ENCODE data around the gene LMNB1.

Gene LMNB1

DNA sequence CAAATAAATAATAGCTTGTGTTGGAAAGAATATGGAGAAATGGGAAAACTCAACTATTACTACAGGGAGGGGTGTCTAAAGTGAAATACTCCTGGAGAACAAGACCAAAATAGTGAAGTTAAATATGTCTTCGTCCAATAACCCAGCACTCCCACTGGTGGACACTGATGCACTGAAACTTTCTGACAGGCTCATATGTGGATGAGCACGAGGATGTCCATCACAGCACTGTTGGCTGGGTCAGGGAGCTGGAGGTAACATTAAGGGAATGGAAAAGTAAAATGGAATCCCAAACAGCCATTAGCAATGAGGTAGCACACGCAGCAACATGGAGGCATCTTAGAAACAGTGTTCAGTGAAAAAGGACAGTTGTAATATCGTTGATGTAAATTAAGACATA, 86.5 kb downstream of the LMNB1 start:
- WGBS, 2 donors (ENCODE audit: extremely low coverage in 2 of 2, insufficient read length in 2 of 2, insufficient replicate concordance in 1 of 2) = no CpG with 5 or more reads among the region's 4 CpGs
- no peak overlapping the region for H2AFZ ChIP-seq (ENCODE audit: low read length)
- no peak overlapping the region for H3K9ac ChIP-seq (ENCODE audit: low read depth, low read length, poor library complexity)
- no peak overlapping the region for H4K8ac ChIP-seq (ENCODE audit: low read depth, low read length)
- no peak for DNase-seq (ENCODE audit: low spot score)
- H3K23ac ChIP-seq (ENCODE audit: low read depth, low read length, poor library complexity) = no peak overlapping the region
- no peak overlapping the region for H3K18ac ChIP-seq (ENCODE audit: low read length)
- H3K9me3 ChIP-seq (replicated peaks in 1 of 2; ENCODE audit: control insufficient read depth in 2 of 2, insufficient read depth in 1 of 2, low read depth in 1 of 2, low read length in 2 of 2) = no peaks in the 10 kb centered on the region
- H3K27ac ChIP-seq (replicated peaks; ENCODE audit: low read length) = no peak overlapping the region
- H3K14ac ChIP-seq (ENCODE audit: low read length) = no peak overlapping the region
- no peak overlapping the region for H3K4ac ChIP-seq (ENCODE audit: low read length)
- no peak overlapping the region for H2AK5ac ChIP-seq (ENCODE audit: low read depth, low read length)
- no peak overlapping the region for H2BK12ac ChIP-seq (ENCODE audit: low read length)
- peaks cover 2 to 5% of the 10 kb centered on the region in 2 donors for H3K4me1 ChIP-seq (ENCODE audit: control insufficient read depth in 2 of 2, insufficient read depth in 1 of 2, low read depth in 1 of 2, low read length in 2 of 2)
- no peak overlapping the region for H2BK15ac ChIP-seq (ENCODE audit: low read length)
- H4K91ac ChIP-seq (ENCODE audit: low read depth, low read length, poor library complexity) = no peak overlapping the region
- no peaks in the 10 kb centered on the region for H3K79me1 ChIP-seq (ENCODE audit: low read depth, low read length)
- H3K36me3 ChIP-seq (replicated peaks in 1 of 2; ENCODE audit: control insufficient read depth in 2 of 2, insufficient read depth in 2 of 2, low read length in 2 of 2) = peaks cover 0 to 13% of the 10 kb centered on the region in 2 donors
- no peak overlapping the region for H3K4me3 ChIP-seq (ENCODE audit: low read length in 2 of 2)
- no peaks in the 10 kb centered on the region for H3K27me3 ChIP-seq (ENCODE audit: control insufficient read depth in 3 of 3, insufficient read depth in 3 of 3, low read depth in 1 of 3, low read length in 3 of 3)
- H2BK5ac ChIP-seq (ENCODE audit: low read length) = no peak overlapping the region
- H2BK120ac ChIP-seq (ENCODE audit: low read depth, low read length) = no peak overlapping the region
- H3K4me2 ChIP-seq (ENCODE audit: insufficient read depth, low read length, poor library complexity, severe bottlenecking) = no peak overlapping the region

DNA sequence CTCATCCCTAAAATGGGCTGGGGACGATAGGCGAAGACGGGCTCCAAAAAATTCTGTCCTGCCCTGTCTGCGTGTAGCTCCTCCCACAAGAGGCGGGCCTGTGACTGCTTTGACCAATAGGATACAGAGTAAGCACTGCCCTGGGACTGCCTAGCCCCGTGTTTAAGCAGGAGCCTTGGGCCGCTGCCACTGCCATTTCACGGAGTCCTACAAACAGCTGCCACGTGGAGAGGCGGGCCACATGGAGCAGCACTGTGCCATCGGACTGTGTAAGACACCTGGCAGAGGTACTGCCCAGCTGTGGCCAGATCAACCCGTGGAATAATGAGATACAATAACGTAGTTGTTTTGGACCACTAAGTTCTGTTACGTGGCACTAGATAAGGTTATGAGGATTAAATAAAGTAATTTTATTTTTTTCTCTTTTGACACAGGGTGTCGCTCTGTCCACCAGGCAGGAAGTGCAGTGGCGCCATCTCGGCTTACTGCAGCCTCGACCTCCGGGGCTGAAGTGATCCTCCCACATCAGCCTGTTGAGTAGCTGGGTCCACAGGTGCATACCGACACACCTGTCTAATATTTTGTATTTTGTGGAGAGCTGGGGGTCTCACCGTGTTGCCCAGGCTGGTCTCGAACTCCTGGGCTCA, 87.2 kb downstream of the LMNB1 start:
- no peak overlapping the region for H3K9ac ChIP-seq (ENCODE audit: low read depth, low read length, poor library complexity)
- no peak overlapping the region for H3K4me2 ChIP-seq (ENCODE audit: insufficient read depth, low read length, poor library complexity, severe bottlenecking)
- H3K4me1 ChIP-seq (ENCODE audit: control insufficient read depth in 2 of 2, insufficient read depth in 1 of 2, low read depth in 1 of 2, low read length in 2 of 2) = peaks cover 7 to 12% of the 10 kb centered on the region in 2 donors
- H2AK5ac ChIP-seq (ENCODE audit: low read depth, low read length) = no peak overlapping the region
- no peak overlapping the region for H2BK5ac ChIP-seq (ENCODE audit: low read length)
- H3K27ac ChIP-seq (replicated peaks; ENCODE audit: low read length) = no peak overlapping the region
- no peak overlapping the region for H4K8ac ChIP-seq (ENCODE audit: low read depth, low read length)
- DNase-seq (ENCODE audit: low spot score) = no peak
- no peak overlapping the region for H2BK15ac ChIP-seq (ENCODE audit: low read length)
- H2AFZ ChIP-seq (ENCODE audit: low read length) = no peak overlapping the region
- H3K23ac ChIP-seq (ENCODE audit: low read depth, low read length, poor library complexity) = no peak overlapping the region
- H3K4me3 ChIP-seq (ENCODE audit: low read length in 2 of 2) = no peak overlapping the region
- no peak overlapping the region for H3K4ac ChIP-seq (ENCODE audit: low read length)
- no CpG with 5 or more reads among the region's 22 CpGs for WGBS, 2 donors (ENCODE audit: extremely low coverage in 2 of 2, insufficient read length in 2 of 2, insufficient replicate concordance in 1 of 2)
- no peaks in the 10 kb centered on the region for H3K79me1 ChIP-seq (ENCODE audit: low read depth, low read length)
- no peak overlapping the region for H2BK12ac ChIP-seq (ENCODE audit: low read length)
- no peaks in the 10 kb centered on the region for H3K27me3 ChIP-seq (ENCODE audit: control insufficient read depth in 3 of 3, insufficient read depth in 3 of 3, low read depth in 1 of 3, low read length in 3 of 3)
- H3K18ac ChIP-seq (ENCODE audit: low read length) = peak overlapping the region; percentile 18
- no peaks in the 10 kb centered on the region for H3K9me3 ChIP-seq (replicated peaks in 1 of 2; ENCODE audit: control insufficient read depth in 2 of 2, insufficient read depth in 1 of 2, low read depth in 1 of 2, low read length in 2 of 2)
- H3K36me3 ChIP-seq (replicated peaks in 1 of 2; ENCODE audit: control insufficient read depth in 2 of 2, insufficient read depth in 2 of 2, low read length in 2 of 2) = peaks cover 0 to 13% of the 10 kb centered on the region in 2 donors
- H4K91ac ChIP-seq (ENCODE audit: low read depth, low read length, poor library complexity) = no peak overlapping the region
- no peak overlapping the region for H3K14ac ChIP-seq (ENCODE audit: low read length)
- no peak overlapping the region for H2BK120ac ChIP-seq (ENCODE audit: low read depth, low read length)

DNA sequence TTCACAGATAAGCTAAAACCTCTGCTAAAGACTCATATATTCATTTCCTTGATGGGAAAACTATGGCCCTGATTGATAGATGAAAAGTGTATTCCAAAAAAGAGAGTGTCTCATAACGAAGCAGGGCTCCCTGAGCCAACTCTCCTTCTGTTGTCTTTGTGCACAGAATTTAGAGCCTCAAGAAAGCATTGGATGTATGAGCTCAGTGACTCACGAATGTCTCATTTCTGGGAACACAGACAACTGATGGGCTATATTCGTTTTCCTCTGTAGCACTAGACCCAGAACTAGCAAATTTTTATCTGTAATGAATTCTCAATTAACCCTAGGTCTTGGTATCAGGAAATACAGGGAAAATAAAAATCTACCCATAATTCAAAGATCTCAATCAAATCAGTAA, 88.4 kb downstream of the LMNB1 start:
- H3K14ac ChIP-seq (ENCODE audit: low read length) = no peak overlapping the region
- no CpG with 5 or more reads among the region's 3 CpGs for WGBS, 2 donors (ENCODE audit: extremely low coverage in 2 of 2, insufficient read length in 2 of 2, insufficient replicate concordance in 1 of 2)
- H3K4ac ChIP-seq (ENCODE audit: low read length) = no peak overlapping the region
- no peak overlapping the region for H3K4me3 ChIP-seq (ENCODE audit: low read length in 2 of 2)
- no peak overlapping the region for H2BK5ac ChIP-seq (ENCODE audit: low read length)
- H3K18ac ChIP-seq (ENCODE audit: low read length) = no peak overlapping the region
- H3K79me1 ChIP-seq (ENCODE audit: low read depth, low read length) = no peaks in the 10 kb centered on the region
- H2AFZ ChIP-seq (ENCODE audit: low read length) = no peak overlapping the region
- no peak overlapping the region for H2AK5ac ChIP-seq (ENCODE audit: low read depth, low read length)
- no peak overlapping the region for H2BK15ac ChIP-seq (ENCODE audit: low read length)
- H3K9me3 ChIP-seq (replicated peaks in 1 of 2; ENCODE audit: control insufficient read depth in 2 of 2, insufficient read depth in 1 of 2, low read depth in 1 of 2, low read length in 2 of 2) = no peaks in the 10 kb centered on the region
- H3K27ac ChIP-seq (replicated peaks; ENCODE audit: low read length) = no peak overlapping the region
- no peak overlapping the region for H4K91ac ChIP-seq (ENCODE audit: low read depth, low read length, poor library complexity)
- no peak overlapping the region for H3K23ac ChIP-seq (ENCODE audit: low read depth, low read length, poor library complexity)
- H3K36me3 ChIP-seq (replicated peaks in 1 of 2; ENCODE audit: control insufficient read depth in 2 of 2, insufficient read depth in 2 of 2, low read length in 2 of 2) = peaks cover 0 to 13% of the 10 kb centered on the region in 2 donors
- no peak overlapping the region for H4K8ac ChIP-seq (ENCODE audit: low read depth, low read length)
- no peak overlapping the region for H2BK12ac ChIP-seq (ENCODE audit: low read length)
- no peaks in the 10 kb centered on the region for H3K27me3 ChIP-seq (ENCODE audit: control insufficient read depth in 3 of 3, insufficient read depth in 3 of 3, low read depth in 1 of 3, low read length in 3 of 3)
- H3K4me2 ChIP-seq (ENCODE audit: insufficient read depth, low read length, poor library complexity, severe bottlenecking) = no peak overlapping the region
- no peak overlapping the region for H2BK120ac ChIP-seq (ENCODE audit: low read depth, low read length)
- no peak for DNase-seq (ENCODE audit: low spot score)
- H3K9ac ChIP-seq (ENCODE audit: low read depth, low read length, poor library complexity) = no peak overlapping the region
- H3K4me1 ChIP-seq (ENCODE audit: control insufficient read depth in 2 of 2, insufficient read depth in 1 of 2, low read depth in 1 of 2, low read length in 2 of 2) = peaks cover 7 to 17% of the 10 kb centered on the region in 2 donors

DNA sequence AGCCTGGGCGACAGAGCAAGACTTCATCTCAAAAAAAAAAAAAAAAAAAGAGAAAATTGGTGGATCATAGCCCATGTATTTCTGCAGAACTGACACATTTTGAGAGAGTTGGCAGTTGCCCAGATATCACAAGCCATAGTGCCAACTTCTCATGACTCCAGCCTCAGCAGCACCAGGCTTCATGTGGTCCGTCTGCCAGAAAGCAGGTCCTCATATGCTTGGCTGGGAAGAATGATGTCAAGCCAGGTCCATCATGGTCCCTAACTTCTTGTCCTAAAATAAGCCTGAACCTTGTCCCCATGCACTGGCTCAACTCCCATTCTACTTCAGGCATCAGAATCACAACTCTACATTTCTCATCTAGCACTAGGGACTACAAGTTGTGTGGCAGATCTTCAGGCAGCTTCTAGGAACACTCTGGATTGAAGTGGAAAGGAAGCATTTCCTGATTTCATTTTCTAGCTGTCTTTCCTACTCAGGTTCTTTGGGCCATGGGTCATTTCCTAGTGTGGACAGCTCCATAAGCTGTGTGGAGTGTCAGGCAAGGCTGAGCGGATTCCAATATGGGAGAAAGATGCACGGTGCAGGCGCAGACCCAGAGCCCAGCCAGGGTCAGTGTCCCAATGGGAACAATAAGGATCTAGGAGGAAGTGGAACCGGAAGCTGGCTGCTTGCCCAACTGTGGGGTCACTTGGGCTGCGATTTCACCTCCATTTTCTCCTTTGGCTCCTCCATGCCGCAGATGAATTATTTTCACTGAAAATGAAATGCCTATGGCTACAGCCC, 90.1 kb downstream of the LMNB1 start:
- no peak overlapping the region for H3K14ac ChIP-seq (ENCODE audit: low read length)
- H3K4ac ChIP-seq (ENCODE audit: low read length) = no peak overlapping the region
- no peak overlapping the region for H3K4me2 ChIP-seq (ENCODE audit: insufficient read depth, low read length, poor library complexity, severe bottlenecking)
- H3K4me3 ChIP-seq (ENCODE audit: low read length in 2 of 2) = no peak overlapping the region
- H3K4me1 ChIP-seq (ENCODE audit: control insufficient read depth in 2 of 2, insufficient read depth in 1 of 2, low read depth in 1 of 2, low read length in 2 of 2) = peaks cover 8 to 21% of the 10 kb centered on the region in 2 donors
- no peak overlapping the region for H2BK15ac ChIP-seq (ENCODE audit: low read length)
- no peak overlapping the region for H2AFZ ChIP-seq (ENCODE audit: low read length)
- no peak overlapping the region for H3K23ac ChIP-seq (ENCODE audit: low read depth, low read length, poor library complexity)
- H3K36me3 ChIP-seq (replicated peaks in 1 of 2; ENCODE audit: control insufficient read depth in 2 of 2, insufficient read depth in 2 of 2, low read length in 2 of 2) = peaks cover 0 to 6% of the 10 kb centered on the region in 2 donors
- no peak overlapping the region for H3K27ac ChIP-seq (replicated peaks; ENCODE audit: low read length)
- DNase-seq (ENCODE audit: low spot score) = no peak
- H4K91ac ChIP-seq (ENCODE audit: low read depth, low read length, poor library complexity) = no peak overlapping the region
- no peaks in the 10 kb centered on the region for H3K27me3 ChIP-seq (ENCODE audit: control insufficient read depth in 3 of 3, insufficient read depth in 3 of 3, low read depth in 1 of 3, low read length in 3 of 3)
- no peak overlapping the region for H2BK12ac ChIP-seq (ENCODE audit: low read length)
- H2BK5ac ChIP-seq (ENCODE audit: low read length) = no peak overlapping the region
- H2BK120ac ChIP-seq (ENCODE audit: low read depth, low read length) = no peak overlapping the region
- no peak overlapping the region for H4K8ac ChIP-seq (ENCODE audit: low read depth, low read length)
- H2AK5ac ChIP-seq (ENCODE audit: low read depth, low read length) = no peak overlapping the region
- WGBS, 2 donors (ENCODE audit: extremely low coverage in 2 of 2, insufficient read length in 2 of 2, insufficient replicate concordance in 1 of 2) = no CpG with 5 or more reads among the region's 8 CpGs
- no peaks in the 10 kb centered on the region for H3K9me3 ChIP-seq (replicated peaks in 1 of 2; ENCODE audit: control insufficient read depth in 2 of 2, insufficient read depth in 1 of 2, low read depth in 1 of 2, low read length in 2 of 2)
- H3K9ac ChIP-seq (ENCODE audit: low read depth, low read length, poor library complexity) = no peak overlapping the region
- no peaks in the 10 kb centered on the region for H3K79me1 ChIP-seq (ENCODE audit: low read depth, low read length)
- H3K18ac ChIP-seq (ENCODE audit: low read length) = no peak overlapping the region

Measured in neuronal stem cell (in vitro differentiated cells).